HepG2 (cell line): ENCODE measurements around the gene GFAP. TPM values are rescaled to one million over a fixed set of nuclear protein-coding genes. Genes with fewer than 3 reads are reported as not detected.

Experiments used
- ATAC-seq: fragments of 200-7000 bp; cut with Tn5 transposase; 3 replicates; pipeline ENCODE4 v1.9.1; 2020; ENCODE audit warnings: mild to moderate bottlenecking, moderate library complexity
- BruUV-seq: library from RNA; stranded (reverse); fragments of 400-500 nt; replicated peaks from 2 replicates; lab custom pipeline; 2021; lab: Mats Ljungman, UMichigan
- CTCF ChIA-PET: fragments of 300-600 bp; formaldehyde crosslinking; extraction: SDS; loops from one replicate; lab custom pipeline; 2021; ENCODE audit warnings: low total read pairs, inconsistent platforms, low intra/inter-chr PET ratio; lab: Yijun Ruan, JAX
- POLR2A ChIA-PET: fragments of 350-600 bp; sonication (Branson Sonifier 250); formaldehyde crosslinking; loops from one replicate; lab custom pipeline; 2020; ENCODE audit warnings: antibody characterized with exemption, inconsistent platforms; lab: Yijun Ruan, JAX
- DNase-seq: peaks from one replicate; pipeline ENCODE4 v3.0.0-alpha.2; 2015; ENCODE audit warnings: low spot score
- FAIRE-seq: peaks from 3 replicates; lab custom pipeline; 2011; peaks lifted over from hg19 to GRCh38; lab: Jason Lieb, UNC
- H2AFZ ChIP-seq: one replicate; pipeline ENCODE4 v1.6.1; 2011; ENCODE audit warnings: low read length, inconsistent platforms
- H3K27ac ChIP-seq: fragments of 300-600 bp; 3 replicates; pipeline ENCODE4 v1.8.0; 2011; ENCODE audit warnings: mixed run types, mild to moderate bottlenecking, mixed read lengths, low read length, inconsistent platforms; ENCODE audit not compliant: insufficient read depth; ENCODE audit errors: extremely low read length
- H3K27me3 ChIP-seq, 2 experiments: fragments of 200-600 bp in 1 of 2; 2 replicates in 1 of 2; 3 replicates in 1 of 2; pipeline versions ENCODE4 v1.6.0 to v1.8.0; 2011; ENCODE audit warnings: low read length in 2 of 2, mild to moderate bottlenecking in 2 of 2, moderate library complexity in 2 of 2, inconsistent platforms in 1 of 2; ENCODE audit not compliant: insufficient read depth in 2 of 2, control insufficient read depth in 1 of 2
- H3K36me3 ChIP-seq, 2 experiments: fragments of 200-600 bp in 1 of 2; replicated peaks in 1 of 2; 2 replicates in 1 of 2; 3 replicates in 1 of 2; pipeline versions ENCODE4 v1.5.1 to v1.8.0; 2011; ENCODE audit warnings: low read length in 2 of 2, inconsistent platforms in 1 of 2; ENCODE audit not compliant: insufficient read depth in 2 of 2, control insufficient read depth in 1 of 2
- H3K4me1 ChIP-seq: 2 replicates; pipeline ENCODE4 v1.5.1; 2012; ENCODE audit warnings: low read length, inconsistent platforms; ENCODE audit not compliant: insufficient read depth
- H3K4me2 ChIP-seq: 2 replicates; pipeline ENCODE4 v1.6.0; 2011; ENCODE audit warnings: low read depth, low read length, inconsistent platforms
- H3K4me3 ChIP-seq, 3 experiments: fragments of 200-600 bp in 1 of 3; sonication (generic), shearing (Covaris generic) in 1 of 3; replicated peaks in 1 of 3; 2 replicates each; pipeline ENCODE4 v1.5.1; 2011 to 2016; ENCODE audit warnings: low read length in 3 of 3, inconsistent platforms in 2 of 3, low read depth in 2 of 3, mild to moderate bottlenecking in 2 of 3, control low read depth in 1 of 3, mixed read lengths in 1 of 3; ENCODE audit not compliant: insufficient read depth in 1 of 3
- H3K79me2 ChIP-seq: one replicate; pipeline ENCODE4 v1.6.1; 2011; ENCODE audit warnings: low read length, inconsistent platforms; ENCODE audit not compliant: insufficient read depth
- H3K9ac ChIP-seq: 2 replicates; pipeline ENCODE4 v1.6.0; 2011; ENCODE audit warnings: mild to moderate bottlenecking, low read depth, low read length, inconsistent platforms; ENCODE audit not compliant: insufficient read depth
- H3K9me3 ChIP-seq: 2 replicates; pipeline ENCODE4 v1.5.1; 2012; ENCODE audit warnings: mild to moderate bottlenecking, low read length
- H4K20me1 ChIP-seq: 2 replicates; pipeline ENCODE4 v1.6.0; 2011; ENCODE audit warnings: inconsistent platforms, mild to moderate bottlenecking, low read length, moderate library complexity; ENCODE audit not compliant: insufficient read depth
- ATF6 ChIP-seq: sonication (generic); formaldehyde crosslinking; conservative IDR thresholded peaks from 2 replicates; pipeline ENCODE4 v1.4.0; 2020; ENCODE audit warnings: missing genetic modification reagents
- ATM ChIP-seq: fragments of 450-650 bp; IDR thresholded peaks from 2 replicates; pipeline ENCODE4 v1.7.1; 2017; ENCODE audit warnings: mild to moderate bottlenecking, borderline replicate concordance
- FOXK2 ChIP-seq: fragments of 450-650 bp; IDR thresholded peaks from 2 replicates; pipeline ENCODE4 v1.6.1; 2016
- NAIF1 ChIP-seq: sonication (generic); formaldehyde crosslinking; IDR thresholded peaks from 2 replicates; pipeline ENCODE4 v1.5.0; 2020; ENCODE audit warnings: mild to moderate bottlenecking, missing genetic modification reagents, borderline replicate concordance
- NBN ChIP-seq: fragments of 450-650 bp; conservative IDR thresholded peaks from 2 replicates; pipeline ENCODE4 v1.6.1; 2017
- NFATC3 ChIP-seq: sonication (generic); formaldehyde crosslinking; IDR thresholded peaks from 2 replicates; pipeline ENCODE4 v1.5.1; 2020; ENCODE audit warnings: mild to moderate bottlenecking, missing genetic modification reagents
- PRDM15 ChIP-seq: sonication (generic); formaldehyde crosslinking; IDR thresholded peaks from 2 replicates; pipeline ENCODE4 v1.4.0; 2020; ENCODE audit warnings: missing genetic modification reagents
- ZBTB3 ChIP-seq: sonication (generic); formaldehyde crosslinking; IDR thresholded peaks from 2 replicates; pipeline ENCODE4 v1.4.0; 2020; ENCODE audit warnings: low read depth, mild to moderate bottlenecking, moderate library complexity, missing genetic modification reagents, borderline replicate concordance
- ZFAT ChIP-seq: sonication (generic); formaldehyde crosslinking; conservative IDR thresholded peaks from 2 replicates; pipeline ENCODE4 v1.8.1; 2023; ENCODE audit warnings: missing genetic modification reagents, inconsistent platforms
- ZNF138 ChIP-seq: sonication (generic); formaldehyde crosslinking; IDR thresholded peaks from 2 replicates; pipeline ENCODE4 v1.5.0; 2020; ENCODE audit warnings: mild to moderate bottlenecking, low read depth, missing genetic modification reagents
- ZNF264 ChIP-seq: sonication (generic); formaldehyde crosslinking; IDR thresholded peaks from 2 replicates; pipeline ENCODE4 v1.4.0; 2020; ENCODE audit warnings: missing genetic modification reagents
- ZNF280B ChIP-seq: sonication (generic); formaldehyde crosslinking; IDR thresholded peaks from 2 replicates; pipeline ENCODE4 v1.5.0; 2020; ENCODE audit warnings: missing genetic modification reagents, mild to moderate bottlenecking, borderline replicate concordance
- ZNF501 ChIP-seq: sonication (generic); formaldehyde crosslinking; IDR thresholded peaks from 2 replicates; pipeline ENCODE4 v1.5.1; 2020; ENCODE audit warnings: mild to moderate bottlenecking, moderate library complexity, missing genetic modification reagents
- ZNF597 ChIP-seq: sonication (generic); formaldehyde crosslinking; IDR thresholded peaks from 2 replicates; pipeline ENCODE4 v1.5.0; 2020; ENCODE audit warnings: missing genetic modification reagents
- ZNF614 ChIP-seq: IDR thresholded peaks from 2 replicates; pipeline ENCODE4 v1.6.1; 2018; ENCODE audit warnings: missing biosample characterization, missing genetic modification reagents, inconsistent platforms, borderline replicate concordance
- WGBS: methylation state at CpG from one replicate; pipeline ENCODE4 v1.1.6; 2017; ENCODE audit warnings: low lambda C conversion rate; 5-methylcytosine and 5-hydroxymethylcytosine counted together
- in situ Hi-C: cut with HindIII; loops from 2 replicates; pipeline ENCODE4 v1.10.0; 2017; ENCODE audit warnings: low pct_unique_long_range_greater_than_20kb; ENCODE audit not compliant: extremely low pct_ligation_motif_present
- intact Hi-C: fragments of 100-400 bp; cut with micrococcal nuclease; formaldehyde crosslinking; loops from one replicate; pipeline ENCODE4 v1.10.0; 2022; ENCODE audit not compliant: unreplicated experiment
- polyA plus RNA-seq, 8 experiments: library from polyadenylated mRNA; depleted of rRNA in 3 of 8; stranded (reverse) in 7 of 8; unstranded in 1 of 8; fragments of >200 nt; fragmentation: Illumina TruSeq in 4 of 8; extraction: Trizol in 4 of 8; gene quantifications; 2 replicates each; pipeline versions ENCODE4 v1.2.1 to v1.2.3, GENCODE V29; 2011 to 2016; ENCODE audit warnings: low read depth in 4 of 8, missing spikeins in 1 of 8, mixed read lengths in 1 of 8; ENCODE audit not compliant: insufficient read depth in 1 of 8
- total RNA-seq, 5 experiments: library from RNA; depleted of rRNA; stranded (reverse); fragments of >200 nt; fragmentation: Illumina TruSeq; extraction: Trizol; gene quantifications; 2 replicates each; pipeline ENCODE4 v1.2.3, GENCODE V29; 2016; ENCODE audit warnings: low read depth in 1 of 5

Gene GFAP
- total and polyA plus RNA-seq, 2 of the 13 experiments (the other 11 are each of a cell fraction or from before 2014, with no cell fraction given) = 0.11 to 0.29 TPM

GRCh38 chr17:44899074-44899782, 16.1 kb downstream of the GFAP start, which contains the start of gene EFTUD2:
EFTUD2 (minus strand) TSS chr17:44899445; CDS start chr17:44894521, 4,924 bp downstream.
- H3K27ac ChIP-seq = peak within 1 kb of the TSS; percentile 89
- H4K20me1 ChIP-seq = no peaks in the 10 kb centered on the region
- no peaks in the 10 kb centered on the region for H3K9me3 ChIP-seq
- in situ Hi-C loops (no loop called here), intact Hi-C loops (no loop called here)
- H2AFZ ChIP-seq = peak within 1 kb of the TSS; percentile 38
- under 1% methylated on average over 48 of the region's 54 CpGs for WGBS
- DNase-seq = peak; percentile 85
- TSS peak; percentile 70 for BruUV-seq
- peak; percentile 88 for ATAC-seq
- CTCF ChIA-PET = no interaction called here
- H3K9ac ChIP-seq = peak within 1 kb of the TSS; percentile 90
- H3K4me2 ChIP-seq = peak within 1 kb of the TSS; percentile 99
- POLR2A ChIA-PET = interaction anchor here (1.0 to 1.9 kb wide), 12 partner anchors 10 to 262 kb away, joined by 3 to 11 read pairs (median 6); partner anchors contain the start of genes CCDC43, HEXIM1, HEXIM2 and KIF18B
- FAIRE-seq = peak; percentile 95
- H3K27me3 ChIP-seq = no peaks in the 10 kb centered on the region; a peak in 1 of 5 replicates
- peaks cover 4 to 11% of the 10 kb centered on the region in 2 experiments for H3K36me3 ChIP-seq
- H3K79me2 ChIP-seq = peaks cover 33% of the 10 kb centered on the region
- peak within 1 kb of the TSS; percentile 79 to 94 (median 87) for H3K4me3 ChIP-seq
- peaks cover 26% of the 10 kb centered on the region for H3K4me1 ChIP-seq
- peak; percentile 88; the same call in 1 of the 2 replicates for TF ChIP-seq ATF6 (CRISPR knock-in tag)
- no peak for TF ChIP-seq ZFAT (CRISPR knock-in tag)
- no peak; the same call in 1 of the 2 replicates for TF ChIP-seq PRDM15 (CRISPR knock-in tag)
- TF ChIP-seq NFATC3 (CRISPR knock-in tag) = no peak; the same call in 1 of the 2 replicates
- TF ChIP-seq ZBTB3 = peak; percentile 96
- TF ChIP-seq ATM = no peak
- TF ChIP-seq ZNF501 (CRISPR knock-in tag) = peak; percentile 99
- peak; percentile 99 for TF ChIP-seq NAIF1
- no peak; the same call in 1 of the 2 replicates for TF ChIP-seq ZNF138 (CRISPR knock-in tag)
- peak; percentile 68; the same call in 1 of the 2 replicates for TF ChIP-seq ZNF264 (CRISPR knock-in tag)
- TF ChIP-seq ZNF280B (CRISPR knock-in tag) = peak; percentile 96
- peak; percentile 97 for TF ChIP-seq ZNF614 (CRISPR knock-in tag)
- TF ChIP-seq NBN = no peak
- TF ChIP-seq ZNF597 (CRISPR knock-in tag) = 0 out of 2 replicates have a peak, but pooled peaks have one; percentile 21
- TF ChIP-seq FOXK2 = no peak
